GM18507 (cell line): ENCODE data around the gene CEP170.
A peak's percentile ranks its signal among the peaks of the same experiment; 100 is the strongest.

ENCODE experiments used
- DNase-seq: peaks from one replicate; pipeline ENCODE4 v3.0.0; 2011; ENCODE audit warnings: low read depth; ENCODE audit not compliant: insufficient read length; ENCODE audit errors: extremely low spot score
- FAIRE-seq: peaks from 2 replicates; lab custom pipeline; 2011; peaks lifted over from hg19 to GRCh38; lab: Jason Lieb, UNC

Gene CEP170

DNA sequence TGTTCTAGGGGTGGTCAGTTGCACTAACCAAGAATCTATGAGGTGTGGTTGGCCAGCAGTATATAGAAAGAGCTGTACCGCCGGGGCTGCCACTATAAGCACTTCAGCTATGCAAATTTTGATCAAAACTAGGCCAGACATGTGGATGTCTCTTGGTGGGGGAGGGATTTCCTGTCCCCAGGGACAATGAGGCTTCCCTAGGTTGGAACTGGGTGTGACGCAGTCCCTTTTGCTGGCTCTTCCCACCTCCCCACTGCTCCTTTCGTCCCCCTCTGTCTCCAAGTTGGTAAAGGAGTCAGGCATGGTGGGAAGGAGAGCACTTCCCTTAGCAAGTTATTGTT is 14.3 kb upstream of the CEP170 start:
- FAIRE-seq (peak; percentile 48), DNase-seq (no peak)

DNA sequence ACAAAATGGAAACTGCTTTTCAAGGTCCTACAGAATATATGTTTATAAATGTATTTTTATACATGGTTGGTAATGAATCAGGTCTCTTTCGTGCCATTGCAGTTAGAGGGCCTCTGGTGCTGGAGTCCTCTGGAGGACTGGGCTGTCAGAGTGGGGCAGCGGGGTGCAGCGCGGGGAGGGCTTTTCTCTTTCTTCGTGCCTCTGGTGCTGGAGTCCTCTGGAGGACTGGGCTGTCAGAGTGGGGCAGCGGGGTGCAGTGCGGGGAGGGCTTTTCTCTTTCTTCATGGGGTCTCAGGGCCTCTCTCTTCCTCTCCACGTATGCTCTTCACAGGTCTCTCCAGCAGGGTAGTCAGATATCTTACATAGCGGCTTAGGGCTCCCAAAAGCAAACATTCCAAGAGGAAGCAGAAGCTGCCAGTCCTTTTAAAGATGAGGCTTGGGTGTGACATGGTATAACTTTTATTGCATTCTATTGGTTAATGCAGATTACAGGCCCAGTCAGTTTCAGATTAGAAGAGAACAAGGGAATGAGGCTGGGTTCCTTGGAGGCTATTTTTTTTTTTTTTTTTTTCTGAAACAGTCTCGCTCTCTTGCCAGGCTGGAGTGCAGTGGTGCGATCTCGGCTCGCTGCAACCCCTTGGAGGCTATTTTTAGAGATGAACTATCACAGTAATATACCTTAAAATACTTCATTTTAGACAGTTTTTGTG is 13.8 kb upstream of the CEP170 start:
- FAIRE-seq (no peak), DNase-seq (no peak)

DNA sequence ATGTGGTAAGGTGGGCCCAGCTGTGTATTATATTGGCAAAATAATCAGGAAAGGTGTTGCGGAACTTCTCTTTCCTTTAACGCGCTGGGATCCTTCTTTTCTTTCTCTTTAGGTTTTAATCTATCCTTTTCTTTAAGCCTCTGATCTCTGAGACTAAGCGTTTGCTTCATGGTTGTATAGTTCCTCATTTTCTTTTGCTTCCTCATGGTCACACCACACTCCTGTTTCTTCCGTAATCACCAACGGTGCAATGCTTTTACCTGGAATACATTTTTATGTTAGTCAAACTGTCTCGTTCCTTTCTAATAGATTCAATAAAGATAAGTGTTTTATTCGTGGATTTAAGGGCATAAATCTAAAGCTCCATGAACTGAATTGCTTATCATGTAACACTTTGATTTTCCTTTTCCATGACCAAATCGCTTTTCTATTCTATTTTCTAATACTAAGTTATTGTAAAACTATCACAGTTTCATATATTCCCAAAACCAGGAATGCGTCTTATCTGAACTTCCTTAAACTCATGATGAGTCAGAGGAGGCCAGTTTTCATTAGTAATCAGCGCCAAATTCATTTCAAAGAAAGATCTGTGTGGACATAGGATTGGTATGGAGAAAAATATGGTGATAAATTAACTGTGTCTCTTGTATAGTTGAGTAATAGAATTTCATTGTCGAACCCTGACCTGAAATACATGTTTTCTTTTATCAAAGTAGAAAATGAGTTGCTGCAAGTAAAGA is 13.0 kb upstream of the CEP170 start:
- no peak for DNase-seq
- no peak for FAIRE-seq

DNA sequence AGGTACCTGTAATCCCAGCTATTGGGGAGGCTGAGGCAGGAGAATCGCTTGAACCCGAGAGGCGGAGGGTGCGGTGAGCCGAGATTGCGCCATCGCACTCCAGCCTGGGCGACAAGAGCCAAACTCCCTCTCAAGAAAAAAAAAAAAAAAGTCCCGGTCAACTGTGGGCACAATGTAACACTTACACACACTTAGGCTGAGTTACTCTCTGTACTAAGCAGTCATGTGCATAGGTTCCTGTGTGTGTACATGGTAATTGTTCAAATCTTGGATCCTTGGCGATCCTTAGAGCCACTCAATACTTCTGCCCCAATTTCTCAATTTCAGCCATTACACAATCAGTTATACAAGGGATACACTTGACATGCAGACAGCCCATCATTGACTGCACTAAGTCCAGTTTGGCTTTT is 12.4 kb upstream of the CEP170 start:
- FAIRE-seq (no peak), DNase-seq (no peak)

DNA sequence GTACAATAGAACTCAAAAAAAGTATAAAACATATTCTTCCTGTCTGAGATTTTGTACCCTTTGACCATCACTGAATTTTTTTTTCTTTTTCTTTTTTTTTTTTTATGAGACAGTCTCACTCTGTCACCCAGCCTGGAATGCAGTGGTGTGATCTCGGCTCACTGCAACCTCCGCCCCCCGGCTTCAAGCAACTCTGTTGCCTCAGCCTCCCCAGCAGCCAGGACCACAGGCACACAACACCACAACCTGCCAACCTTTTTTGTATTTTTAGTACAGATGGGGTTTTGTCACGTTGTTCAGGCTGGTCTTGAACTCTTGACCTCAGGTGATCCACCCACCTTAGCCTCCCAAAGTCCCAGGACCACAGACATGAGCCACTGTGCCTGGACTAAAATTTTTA is 11.2 kb upstream of the CEP170 start:
- FAIRE-seq = no peak
- no peak for DNase-seq

DNA sequence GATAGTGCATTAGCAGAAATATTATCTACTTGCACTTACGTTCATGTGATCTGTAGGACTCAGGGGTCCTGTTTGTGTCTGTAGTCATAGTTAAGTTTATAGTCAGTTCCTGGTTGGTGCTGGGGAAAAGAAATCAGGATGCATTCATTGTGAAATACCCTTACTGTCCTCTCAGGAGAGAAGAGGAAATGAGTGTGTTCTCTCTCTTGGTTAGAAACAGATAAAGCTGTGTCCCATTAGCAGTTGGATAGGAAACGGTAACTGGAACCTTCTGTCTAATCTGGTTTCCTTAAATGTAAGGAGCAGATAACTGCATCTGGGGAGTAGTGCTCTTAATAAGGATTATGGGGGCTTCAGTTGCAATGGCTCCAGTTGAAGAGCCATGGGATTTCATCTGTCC is 9.6 kb upstream of the CEP170 start:
- FAIRE-seq = no peak
- DNase-seq = no peak

DNA sequence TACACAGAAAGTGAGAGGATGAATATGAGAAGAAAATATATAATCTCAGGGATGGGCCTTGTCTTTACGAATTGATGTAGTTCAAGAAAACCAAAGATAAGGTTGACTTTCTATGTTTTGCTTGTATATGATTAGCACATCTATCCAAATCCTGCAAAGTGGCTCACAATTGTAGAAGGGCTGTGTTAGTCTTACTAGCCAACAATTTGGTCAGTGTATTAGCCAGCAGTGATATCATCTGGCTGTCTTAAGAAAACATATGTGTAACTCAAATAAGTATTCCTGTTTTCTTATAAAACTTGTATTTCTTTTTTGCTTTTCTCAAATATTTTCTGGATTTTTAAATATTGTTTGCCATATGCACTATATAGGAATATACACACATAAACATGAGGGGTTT is 6.3 kb upstream of the CEP170 start:
- no peak for DNase-seq
- FAIRE-seq = no peak

DNA sequence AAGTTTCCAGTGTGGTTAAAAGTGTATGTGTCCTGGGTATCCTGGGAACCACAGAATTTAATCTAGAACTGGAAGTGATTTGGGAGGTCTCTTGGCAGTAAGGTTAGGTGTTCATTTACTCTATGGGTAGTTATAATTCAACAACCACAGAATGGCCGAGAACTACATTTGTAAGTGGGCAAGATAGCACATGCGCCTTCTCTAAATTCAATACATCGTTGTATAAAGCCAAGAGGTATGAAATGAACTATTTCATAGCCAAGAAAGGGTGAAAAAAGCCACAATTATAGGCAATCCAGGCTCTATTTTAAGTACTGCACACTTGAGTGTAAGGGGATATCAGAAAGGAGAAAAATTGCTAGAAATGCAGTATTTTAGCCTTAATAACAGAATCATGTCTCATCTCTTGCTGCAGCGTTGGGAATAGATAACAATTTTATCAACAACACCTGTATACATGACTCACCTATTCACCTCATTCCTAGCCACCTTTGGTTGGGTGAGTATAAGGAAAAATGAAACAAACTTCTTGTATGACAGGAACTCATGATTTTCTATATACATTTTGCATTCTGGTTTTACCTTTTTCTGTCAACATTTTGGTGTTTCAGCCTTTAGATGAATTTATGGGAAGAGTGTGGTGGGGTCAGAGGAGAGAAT is 5.3 kb upstream of the CEP170 start:
- FAIRE-seq = no peak

DNA sequence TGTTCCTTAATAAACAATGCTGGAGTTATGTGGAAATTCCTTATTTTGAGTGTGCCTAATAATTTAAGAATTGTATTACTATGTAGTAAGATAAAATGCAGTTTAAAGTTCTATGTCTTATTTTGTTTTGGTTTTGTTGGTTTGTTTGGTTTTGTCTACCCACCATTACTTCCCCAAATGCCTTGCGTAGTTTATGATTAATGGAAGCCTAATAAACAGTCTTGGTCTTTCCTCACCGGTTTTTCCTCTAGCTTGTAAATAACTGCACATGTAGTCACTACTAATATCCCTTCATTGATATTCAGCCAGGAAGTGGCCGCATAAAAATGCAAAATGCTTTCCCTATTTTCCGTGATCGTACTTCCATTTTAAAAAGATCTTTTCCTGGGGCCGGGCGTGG is 3.6 kb upstream of the CEP170 start:
- DNase-seq (no peak), FAIRE-seq (no peak)

More for the DNA sequence above, 5.3 kb upstream of the CEP170 start:
- no peak for DNase-seq

DNA sequence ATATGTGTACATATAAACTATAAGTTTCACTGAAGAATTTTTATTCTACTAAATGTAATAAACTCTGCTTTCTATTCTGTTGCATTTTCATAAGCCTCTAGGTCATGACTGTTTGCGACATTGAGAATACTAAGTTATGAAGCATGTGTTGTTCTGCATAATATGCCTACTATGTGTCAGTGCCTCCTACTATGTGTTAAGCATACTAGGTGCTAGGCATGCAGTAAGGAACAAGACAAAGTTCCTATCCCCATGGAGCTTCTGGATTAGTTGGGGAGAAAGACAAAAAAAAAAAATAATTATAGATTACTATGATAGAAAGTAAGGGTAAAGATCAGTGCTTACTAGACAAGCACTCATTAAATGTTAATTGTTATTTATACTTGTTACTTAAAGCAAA is 2.1 kb upstream of the CEP170 start:
- DNase-seq (no peak), FAIRE-seq (no peak)

DNA sequence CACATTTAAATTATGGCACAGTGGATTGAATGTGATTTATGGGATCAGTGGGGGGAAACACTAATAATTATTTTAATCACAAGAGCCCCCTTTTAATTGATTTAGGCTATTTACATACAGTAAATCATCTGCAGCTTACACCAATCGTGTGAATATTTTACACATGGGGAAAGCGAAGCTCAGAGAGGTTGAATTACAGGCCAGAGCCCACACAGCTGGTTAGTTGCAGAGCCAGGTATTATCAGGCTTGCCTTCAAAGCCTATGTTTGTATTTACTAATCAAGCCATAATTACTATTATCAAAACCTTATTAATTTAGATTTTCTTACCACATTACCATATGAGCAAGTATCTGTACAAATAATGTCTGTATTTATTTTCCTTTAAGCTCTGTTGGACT is 1.5 kb upstream of the CEP170 start:
- FAIRE-seq (no peak), DNase-seq (no peak)

DNA sequence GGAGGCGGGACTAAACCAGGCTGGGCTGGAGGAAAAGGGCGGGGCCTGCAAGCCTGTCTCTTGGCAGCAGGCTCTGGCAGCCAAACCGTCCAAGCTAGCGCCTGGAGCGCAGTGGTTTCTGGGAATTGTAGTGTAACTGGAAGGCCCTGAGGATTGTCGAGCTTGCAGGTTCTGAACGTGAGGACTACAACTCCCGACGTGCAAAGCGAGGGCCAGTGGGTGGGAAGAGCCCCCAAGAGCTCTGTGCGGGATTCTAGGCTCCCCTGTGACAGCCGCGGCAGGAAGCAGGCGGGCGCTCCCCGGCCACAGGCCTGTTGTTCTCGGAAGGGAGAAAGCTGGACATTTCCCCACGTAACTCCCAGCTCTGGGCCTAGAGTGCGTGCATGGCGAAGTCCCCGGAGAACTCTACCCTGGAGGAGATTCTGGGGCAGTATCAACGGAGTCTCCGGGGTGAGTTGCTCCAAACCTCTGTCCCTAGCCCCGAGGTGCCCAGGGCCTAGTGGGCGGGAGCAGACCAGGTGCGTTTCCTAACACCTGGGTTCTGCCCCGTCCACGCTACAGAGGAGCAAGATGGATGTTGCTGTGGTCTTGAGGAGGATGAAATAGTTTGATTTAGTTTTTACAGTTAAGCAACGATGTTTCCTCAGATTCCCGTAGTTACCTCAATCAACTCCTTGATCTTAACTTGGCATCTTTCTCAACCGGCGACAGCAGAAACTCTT is 871 bp upstream of the CEP170 start, which contains the start of gene SDCCAG8:
Gene SDCCAG8, plus strand, starts transcription at position 251 of the 722 bp plus-strand sequence. Its CDS starts 133 bp downstream, at position 384.
- FAIRE-seq (peak; percentile 99), DNase-seq (peak; percentile 70)

DNA sequence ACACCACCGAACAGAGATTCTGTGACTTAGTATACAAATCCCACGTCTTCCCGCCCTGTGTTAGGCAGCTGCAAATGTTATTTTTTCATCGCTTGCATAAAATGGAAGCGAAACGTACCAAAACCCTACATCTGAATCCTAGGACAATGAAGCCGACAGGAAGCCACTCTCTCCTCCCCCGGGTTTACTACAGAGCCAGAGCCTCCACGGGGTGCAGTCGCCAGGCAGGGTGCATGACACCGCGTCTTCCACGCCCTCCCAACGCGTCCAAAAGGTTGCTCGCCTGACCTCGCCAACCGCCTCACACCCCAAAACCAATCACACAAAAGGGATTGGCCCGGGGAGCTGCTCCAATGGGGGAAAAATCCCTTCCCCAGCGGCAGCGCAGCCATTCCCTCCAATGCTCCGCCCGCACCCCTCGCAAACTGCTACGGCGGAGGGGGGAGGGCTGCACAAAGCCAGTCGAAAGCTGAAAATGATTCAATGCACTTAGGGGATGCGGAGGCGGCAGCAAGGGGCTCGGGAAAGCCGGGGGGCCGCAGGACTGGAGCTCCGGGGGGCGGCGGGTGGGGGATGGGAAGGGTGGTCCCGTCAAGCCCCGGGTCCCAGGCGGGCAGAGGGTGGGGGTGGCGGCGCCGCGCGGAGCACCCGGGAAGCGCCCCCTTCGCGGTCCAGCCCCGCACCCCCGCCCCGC is 701 bp downstream of the CEP170 start:
- FAIRE-seq = peak; percentile 73

DNA sequence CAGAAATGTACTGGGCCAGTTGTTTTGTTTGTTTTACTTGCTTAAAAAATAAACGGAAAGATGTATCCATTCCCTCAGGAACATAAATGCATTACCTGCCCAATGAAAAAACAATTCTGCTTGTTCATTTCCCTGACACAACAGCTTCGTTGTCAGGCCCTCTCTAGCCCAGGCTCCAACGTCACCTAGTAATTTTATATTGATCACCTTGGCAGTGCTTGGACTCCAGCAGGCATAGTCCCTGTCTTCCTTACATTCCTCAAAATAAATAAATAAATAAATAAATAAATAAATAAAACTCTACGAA is 1.2 kb downstream of the CEP170 start:
- peak; percentile 42 for FAIRE-seq

More for the DNA sequence above, 701 bp downstream of the CEP170 start:
- peak; percentile 14 for DNase-seq

DNA sequence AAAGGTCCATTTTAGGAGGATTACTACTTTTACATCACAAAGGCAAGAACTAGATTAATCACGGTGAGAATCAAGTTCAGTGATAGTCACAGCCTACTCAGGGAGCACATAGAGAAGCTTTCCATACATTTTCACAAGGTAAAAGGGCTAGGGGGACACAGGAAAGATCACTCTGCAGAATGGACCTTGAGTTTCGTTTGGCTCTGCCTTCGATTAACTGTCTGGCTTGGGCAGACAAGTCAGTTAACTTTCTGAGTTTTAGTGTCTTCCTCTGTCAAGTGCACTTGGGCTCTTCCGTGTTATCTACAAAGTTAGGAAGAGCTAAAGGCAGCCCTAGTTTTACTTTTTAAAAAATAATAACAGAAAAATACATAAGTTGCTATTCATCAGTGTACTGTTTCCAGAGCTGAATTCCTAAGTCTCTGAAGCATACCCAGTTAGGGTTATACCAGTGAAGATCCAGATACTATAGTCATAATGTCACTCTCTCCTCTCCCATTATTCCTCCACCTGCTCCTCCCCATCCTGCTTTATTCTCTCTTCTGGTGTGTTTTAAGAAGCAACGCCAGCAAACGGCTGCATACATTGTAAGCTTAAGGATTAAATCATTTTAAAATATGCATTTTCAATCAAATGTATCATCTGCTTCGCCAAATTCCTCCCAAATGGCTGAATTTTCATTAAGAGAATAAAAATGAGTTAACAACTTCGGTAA is 1.7 kb downstream of the CEP170 start:
- DNase-seq (no peak), FAIRE-seq (peak; percentile 26)

More for the DNA sequence above, 1.2 kb downstream of the CEP170 start:
- no peak for DNase-seq

DNA sequence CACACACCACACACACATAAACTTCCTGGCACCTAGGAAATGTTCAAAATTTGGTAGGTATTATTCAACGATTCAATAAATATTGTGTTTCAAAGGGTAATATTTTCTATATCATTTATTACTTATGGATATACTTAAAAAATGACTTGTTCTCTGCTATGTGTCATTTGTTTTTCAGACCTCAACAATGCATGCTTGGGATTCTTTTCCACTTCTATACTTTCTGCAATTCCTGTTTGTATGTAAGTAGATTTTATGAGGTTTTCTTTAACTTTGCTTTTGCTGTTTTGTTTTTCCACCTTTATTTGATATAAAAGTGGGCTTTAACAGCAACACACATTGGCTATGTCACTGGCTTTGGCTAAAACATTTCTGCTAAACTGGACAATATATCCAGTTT is 3.5 kb downstream of the CEP170 start:
- DNase-seq = no peak
- FAIRE-seq = no peak

DNA sequence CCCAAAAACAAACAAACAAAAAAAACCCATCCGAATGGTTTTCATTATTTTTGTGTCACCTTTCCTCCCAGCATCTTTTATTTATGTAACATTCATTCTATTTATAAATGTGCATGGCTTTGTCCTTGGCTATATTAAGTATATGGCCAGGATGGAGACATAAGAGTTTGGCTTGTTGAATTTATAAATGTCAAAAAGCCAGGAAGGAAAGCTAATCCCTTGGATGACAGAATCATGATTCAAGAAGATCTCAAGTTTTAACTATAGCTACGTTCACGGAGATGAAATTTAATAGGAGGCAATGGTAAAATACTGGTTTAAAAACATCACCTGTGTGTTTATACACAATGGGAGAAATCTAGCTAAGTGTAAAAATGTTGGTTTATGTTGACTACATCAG is 5.0 kb downstream of the CEP170 start:
- DNase-seq (no peak), FAIRE-seq (no peak)

DNA sequence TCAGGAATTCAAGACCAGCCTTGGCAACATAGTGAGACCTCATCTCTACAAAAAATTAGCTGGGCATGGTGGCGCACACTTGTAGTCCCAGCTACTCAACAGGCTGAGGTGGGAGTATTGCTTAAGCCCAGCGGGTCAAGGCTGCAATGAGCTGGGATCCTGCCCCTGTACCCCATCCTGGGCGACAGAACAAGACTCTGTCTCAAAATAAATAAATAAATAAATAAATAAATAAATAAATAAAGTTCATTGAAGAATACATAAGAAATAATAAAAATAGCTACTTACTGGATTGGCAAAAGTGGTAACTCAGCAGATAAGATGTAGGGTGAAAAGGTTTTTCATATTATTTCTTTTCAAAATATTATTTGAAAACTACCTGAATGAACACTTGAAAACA is 5.9 kb downstream of the CEP170 start:
- no peak for FAIRE-seq

DNA sequence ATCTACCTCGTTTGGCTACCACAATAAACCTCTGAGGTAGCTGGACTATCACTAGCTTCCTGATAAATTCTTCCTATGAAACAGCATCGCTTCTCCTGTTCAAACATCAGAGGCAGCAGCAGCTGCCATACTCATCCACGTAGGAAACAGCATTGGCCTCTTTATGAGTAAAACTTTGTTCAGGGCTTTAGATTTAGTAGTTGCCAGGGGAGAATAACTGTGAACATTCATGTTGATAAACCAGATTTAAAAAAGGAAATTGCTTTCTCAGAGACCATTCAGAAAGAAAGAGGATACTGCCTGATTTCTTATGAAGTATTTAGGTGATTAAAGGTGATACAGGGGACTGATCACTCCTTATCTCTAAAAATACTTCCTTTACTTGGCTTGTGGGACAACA is 7.2 kb downstream of the CEP170 start:
- DNase-seq = no peak
- FAIRE-seq = no peak

More for the DNA sequence above, 5.9 kb downstream of the CEP170 start:
- DNase-seq = no peak
